ENCODE data around the gene PRKCE.

PRKCE gene

GRCh38 chr2:45816272-45816671 is 164.8 kb downstream of the PRKCE start:
- Histone ChIP-seq H3K4me1 (ENCODE audit: control insufficient read depth, low read depth, low read length) (no peaks in the 10 kb centered on the region), H3K4me3 (ENCODE audit: low read length) (no peak overlapping the region), H3K27me3 (ENCODE audit: insufficient read depth, low read length, poor library complexity) (no peaks in the 10 kb centered on the region), H4K8ac (ENCODE audit: low read depth, low read length) (no peak overlapping the region), H2BK120ac (ENCODE audit: low read depth, low read length) (no peak overlapping the region), H4K5ac (ENCODE audit: low read length) (no peak overlapping the region), H3K56ac (ENCODE audit: low read length) (no peak overlapping the region), H3K79me2 (ENCODE audit: control insufficient read depth, insufficient read depth, low read length) (no peaks in the 10 kb centered on the region), H2AK5ac (ENCODE audit: low read length) (no peak overlapping the region), H3K27ac (ENCODE audit: low read depth, low read length) (no peak overlapping the region), H3K23ac (ENCODE audit: low read length) (no peak overlapping the region), H3K9ac (ENCODE audit: low read length) (no peak overlapping the region), H3K4me2 (ENCODE audit: low read length) (no peak overlapping the region), H3K18ac (ENCODE audit: low read length) (no peak overlapping the region), H3K79me1 (ENCODE audit: low read length) (no peaks in the 10 kb centered on the region), H2BK5ac (ENCODE audit: low read length) (no peak overlapping the region), H3K4ac (ENCODE audit: low read depth, low read length) (no peak overlapping the region), H2BK15ac (replicated peaks; ENCODE audit: low read depth) (no peak overlapping the region), H3K36me3 (ENCODE audit: control insufficient read depth, insufficient read depth, low read length) (no peaks in the 10 kb centered on the region)
- no CpG with 5 or more reads among the region's 2 CpGs for WGBS (ENCODE audit: extremely low coverage, insufficient coverage, low lambda C conversion rate)
- no peak for DNase-seq

GRCh38 chr2:45818591-45818990 is 167.1 kb downstream of the PRKCE start:
- Histone ChIP-seq H3K4me1 (ENCODE audit: control insufficient read depth, low read depth, low read length) (no peaks in the 10 kb centered on the region), H3K56ac (ENCODE audit: low read length) (no peak overlapping the region), H3K36me3 (ENCODE audit: control insufficient read depth, insufficient read depth, low read length) (no peaks in the 10 kb centered on the region), H3K79me1 (ENCODE audit: low read length) (no peaks in the 10 kb centered on the region), H4K5ac (ENCODE audit: low read length) (no peak overlapping the region), H3K23ac (ENCODE audit: low read length) (no peak overlapping the region), H2BK5ac (ENCODE audit: low read length) (no peak overlapping the region), H4K8ac (ENCODE audit: low read depth, low read length) (no peak overlapping the region), H2BK120ac (ENCODE audit: low read depth, low read length) (no peak overlapping the region), H3K4me2 (ENCODE audit: low read length) (no peak overlapping the region), H2BK15ac (replicated peaks; ENCODE audit: low read depth) (no peak overlapping the region), H3K18ac (ENCODE audit: low read length) (no peak overlapping the region), H3K27ac (ENCODE audit: low read depth, low read length) (no peak overlapping the region), H2AK5ac (ENCODE audit: low read length) (no peak overlapping the region), H3K4ac (ENCODE audit: low read depth, low read length) (no peak overlapping the region), H3K27me3 (ENCODE audit: insufficient read depth, low read length, poor library complexity) (no peaks in the 10 kb centered on the region), H3K79me2 (ENCODE audit: control insufficient read depth, insufficient read depth, low read length) (no peaks in the 10 kb centered on the region), H3K9ac (ENCODE audit: low read length) (no peak overlapping the region), H3K4me3 (ENCODE audit: low read length) (no peak overlapping the region)
- no CpG with 5 or more reads among the region's 5 CpGs for WGBS (ENCODE audit: extremely low coverage, insufficient coverage, low lambda C conversion rate)
- no peak for DNase-seq

DNA sequence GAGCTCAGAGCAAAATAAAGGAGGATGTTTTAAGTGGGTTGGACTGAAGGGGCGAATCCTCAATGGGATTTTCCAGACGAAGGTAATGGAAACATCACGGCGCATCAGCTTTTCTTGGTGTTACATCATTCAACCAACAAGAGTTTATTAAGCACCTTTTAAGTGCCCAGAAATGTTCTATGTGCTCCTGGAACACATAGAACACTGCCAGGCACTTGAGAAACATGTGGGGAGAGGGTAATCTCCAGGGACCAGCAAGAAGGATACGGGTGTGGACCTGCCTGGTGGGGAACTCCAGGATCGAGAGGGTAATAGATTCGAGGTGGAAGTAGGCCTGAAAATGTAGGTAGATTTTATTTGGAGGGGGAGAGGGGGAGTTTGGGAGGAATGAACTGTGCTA is 168.6 kb downstream of the PRKCE start:
- no peaks in the 10 kb centered on the region for H3K36me3 ChIP-seq (ENCODE audit: control insufficient read depth, insufficient read depth, low read length)
- no peaks in the 10 kb centered on the region for H3K79me1 ChIP-seq (ENCODE audit: low read length)
- H3K9ac ChIP-seq (ENCODE audit: low read length): no peak overlapping the region
- WGBS (ENCODE audit: extremely low coverage, insufficient coverage, low lambda C conversion rate): 100% methylated on average over 1 of the region's 7 CpGs
- no peak overlapping the region for H4K5ac ChIP-seq (ENCODE audit: low read length)
- no peak overlapping the region for H2BK15ac ChIP-seq (replicated peaks; ENCODE audit: low read depth)
- no peak overlapping the region for H3K4ac ChIP-seq (ENCODE audit: low read depth, low read length)
- H3K79me2 ChIP-seq (ENCODE audit: control insufficient read depth, insufficient read depth, low read length): no peaks in the 10 kb centered on the region
- H2AK5ac ChIP-seq (ENCODE audit: low read length): no peak overlapping the region
- H3K4me1 ChIP-seq (ENCODE audit: control insufficient read depth, low read depth, low read length): no peaks in the 10 kb centered on the region
- no peak overlapping the region for H4K8ac ChIP-seq (ENCODE audit: low read depth, low read length)
- H3K23ac ChIP-seq (ENCODE audit: low read length): no peak overlapping the region
- no peak overlapping the region for H3K27ac ChIP-seq (ENCODE audit: low read depth, low read length)
- DNase-seq: no peak
- H3K27me3 ChIP-seq (ENCODE audit: insufficient read depth, low read length, poor library complexity): no peaks in the 10 kb centered on the region
- no peak overlapping the region for H3K18ac ChIP-seq (ENCODE audit: low read length)
- no peak overlapping the region for H3K4me2 ChIP-seq (ENCODE audit: low read length)
- H2BK120ac ChIP-seq (ENCODE audit: low read depth, low read length): no peak overlapping the region
- H2BK5ac ChIP-seq (ENCODE audit: low read length): no peak overlapping the region
- no peak overlapping the region for H3K4me3 ChIP-seq (ENCODE audit: low read length)
- H3K56ac ChIP-seq (ENCODE audit: low read length): no peak overlapping the region

DNA sequence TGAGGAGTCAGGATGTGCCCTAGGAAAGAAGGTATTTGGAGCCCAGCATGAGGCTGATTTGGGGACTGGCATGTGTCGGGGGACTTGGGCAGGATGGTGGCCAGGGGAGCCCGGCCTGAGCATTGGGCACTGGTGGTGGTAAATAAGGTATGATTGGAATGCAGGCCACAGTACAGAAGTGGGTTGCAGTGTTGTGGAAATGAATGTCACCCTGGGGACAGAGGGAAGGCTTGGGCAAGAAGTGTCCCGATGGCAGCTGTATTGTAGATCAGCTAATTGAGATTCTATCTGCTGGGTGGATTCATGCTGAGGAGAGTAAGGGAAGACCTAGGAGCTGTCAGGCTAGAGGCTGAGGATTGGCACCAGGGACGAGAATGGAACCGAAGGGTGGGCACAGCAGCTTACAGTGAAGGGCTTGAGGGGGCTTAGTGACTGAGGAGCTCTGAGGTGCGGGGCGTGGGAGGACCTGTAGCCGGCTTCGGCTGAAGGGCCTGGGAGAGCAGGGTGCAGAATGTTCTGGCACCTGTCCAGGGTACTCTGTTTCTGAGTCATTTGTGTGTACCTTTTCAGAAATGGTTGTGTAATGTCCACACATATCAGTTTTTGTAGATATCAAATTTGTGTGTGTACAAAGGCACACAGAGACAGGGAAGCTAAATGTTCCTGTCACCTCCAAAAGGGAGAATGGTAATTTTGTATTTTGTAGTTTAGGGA is 170.2 kb downstream of the PRKCE start:
- Histone ChIP-seq H4K5ac (ENCODE audit: low read length) (no peak overlapping the region), H2AK5ac (ENCODE audit: low read length) (no peak overlapping the region), H3K18ac (ENCODE audit: low read length) (no peak overlapping the region), H3K23ac (ENCODE audit: low read length) (no peak overlapping the region), H2BK15ac (replicated peaks; ENCODE audit: low read depth) (no peak overlapping the region), H4K8ac (ENCODE audit: low read depth, low read length) (no peak overlapping the region), H3K4me1 (ENCODE audit: control insufficient read depth, low read depth, low read length) (no peaks in the 10 kb centered on the region), H3K4me3 (ENCODE audit: low read length) (no peak overlapping the region), H3K79me2 (ENCODE audit: control insufficient read depth, insufficient read depth, low read length) (no peaks in the 10 kb centered on the region), H3K27me3 (ENCODE audit: insufficient read depth, low read length, poor library complexity) (no peaks in the 10 kb centered on the region), H3K79me1 (ENCODE audit: low read length) (no peaks in the 10 kb centered on the region), H3K9ac (ENCODE audit: low read length) (no peak overlapping the region), H3K27ac (ENCODE audit: low read depth, low read length) (no peak overlapping the region), H2BK5ac (ENCODE audit: low read length) (no peak overlapping the region), H3K4ac (ENCODE audit: low read depth, low read length) (no peak overlapping the region), H3K36me3 (ENCODE audit: control insufficient read depth, insufficient read depth, low read length) (no peaks in the 10 kb centered on the region), H3K56ac (ENCODE audit: low read length) (no peak overlapping the region), H3K4me2 (ENCODE audit: low read length) (no peak overlapping the region), H2BK120ac (ENCODE audit: low read depth, low read length) (no peak overlapping the region)
- DNase-seq: no peak
- no CpG with 5 or more reads among the region's 9 CpGs for WGBS (ENCODE audit: extremely low coverage, insufficient coverage, low lambda C conversion rate)

DNA sequence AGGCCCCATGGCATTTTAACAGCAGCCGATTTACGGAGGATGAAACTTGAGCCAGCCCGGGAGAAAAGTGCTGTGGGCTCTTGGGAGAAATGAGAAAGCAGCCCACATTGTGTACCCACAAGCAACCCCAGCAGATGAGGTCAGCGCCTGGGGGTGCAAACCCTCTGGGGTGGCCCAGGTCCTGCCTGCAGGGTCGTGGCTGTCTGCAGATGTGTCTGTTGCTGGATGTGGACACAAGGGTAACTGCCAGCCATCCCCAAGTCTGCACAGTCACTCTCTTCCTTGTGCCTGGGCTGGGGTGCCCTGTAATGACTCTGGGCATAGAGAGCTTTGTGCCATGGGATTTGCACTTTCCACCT is 170.8 kb downstream of the PRKCE start:
- Histone ChIP-seq H4K8ac (ENCODE audit: low read depth, low read length) (no peak overlapping the region), H3K9ac (ENCODE audit: low read length) (no peak overlapping the region), H3K36me3 (ENCODE audit: control insufficient read depth, insufficient read depth, low read length) (no peaks in the 10 kb centered on the region), H4K5ac (ENCODE audit: low read length) (no peak overlapping the region), H2BK15ac (replicated peaks; ENCODE audit: low read depth) (no peak overlapping the region), H3K79me1 (ENCODE audit: low read length) (no peaks in the 10 kb centered on the region), H3K27ac (ENCODE audit: low read depth, low read length) (no peak overlapping the region), H2BK120ac (ENCODE audit: low read depth, low read length) (no peak overlapping the region), H3K56ac (ENCODE audit: low read length) (no peak overlapping the region), H3K4ac (ENCODE audit: low read depth, low read length) (no peak overlapping the region), H3K23ac (ENCODE audit: low read length) (no peak overlapping the region), H2AK5ac (ENCODE audit: low read length) (no peak overlapping the region), H3K18ac (ENCODE audit: low read length) (no peak overlapping the region), H3K27me3 (ENCODE audit: insufficient read depth, low read length, poor library complexity) (no peaks in the 10 kb centered on the region), H3K4me2 (ENCODE audit: low read length) (no peak overlapping the region), H2BK5ac (ENCODE audit: low read length) (no peak overlapping the region), H3K4me1 (ENCODE audit: control insufficient read depth, low read depth, low read length) (no peaks in the 10 kb centered on the region), H3K79me2 (ENCODE audit: control insufficient read depth, insufficient read depth, low read length) (no peaks in the 10 kb centered on the region), H3K4me3 (ENCODE audit: low read length) (no peak overlapping the region)
- DNase-seq: no peak
- no CpG with 5 or more reads among the region's 5 CpGs for whole genome bisulfite sequencing (ENCODE audit: extremely low coverage, insufficient coverage, low lambda C conversion rate)

- Histone ChIP-seq H3K27ac (ENCODE audit: low read depth, low read length) (no peak overlapping the region), H2AK5ac (ENCODE audit: low read length) (no peak overlapping the region), H3K23ac (ENCODE audit: low read length) (no peak overlapping the region), H2BK15ac (replicated peaks; ENCODE audit: low read depth) (no peak overlapping the region), H3K4me1 (ENCODE audit: control insufficient read depth, low read depth, low read length) (no peaks in the 10 kb centered on the region), H3K9ac (ENCODE audit: low read length) (no peak overlapping the region), H3K79me1 (ENCODE audit: low read length) (no peaks in the 10 kb centered on the region), H4K8ac (ENCODE audit: low read depth, low read length) (no peak overlapping the region), H4K5ac (ENCODE audit: low read length) (no peak overlapping the region), H2BK5ac (ENCODE audit: low read length) (no peak overlapping the region), H3K79me2 (ENCODE audit: control insufficient read depth, insufficient read depth, low read length) (no peaks in the 10 kb centered on the region), H3K27me3 (ENCODE audit: insufficient read depth, low read length, poor library complexity) (no peaks in the 10 kb centered on the region), H3K4me3 (ENCODE audit: low read length) (no peak overlapping the region), H3K36me3 (ENCODE audit: control insufficient read depth, insufficient read depth, low read length) (no peaks in the 10 kb centered on the region), H3K18ac (ENCODE audit: low read length) (no peak overlapping the region), H3K56ac (ENCODE audit: low read length) (no peak overlapping the region), H2BK120ac (ENCODE audit: low read depth, low read length) (no peak overlapping the region), H3K4me2 (ENCODE audit: low read length) (no peak overlapping the region), H3K4ac (ENCODE audit: low read depth, low read length) (no peak overlapping the region)
- no CpG with 5 or more reads among the region's 4 CpGs for WGBS (ENCODE audit: extremely low coverage, insufficient coverage, low lambda C conversion rate)
- DNase-seq: no peak
Observed at GRCh38 chr2:45823723-45824206, 172.3 kb downstream of the PRKCE start.
